CD4-positive, alpha-beta T cell treated with Interleukin-12 subunit alpha and Interleukin-12 subunit beta, for 1 hour (primary cell): ENCODE data around the gene LCN2.
"Not testable (repeated sequence)": the region's sequence is repeated elsewhere in the genome, so short reads cannot be mapped to it uniquely, and the experiment has no call there.

Source experiments
- DNase-seq: peaks from one replicate; pipeline ENCODE4 v3.0.0-alpha.2; 2020

Gene LCN2

DNA sequence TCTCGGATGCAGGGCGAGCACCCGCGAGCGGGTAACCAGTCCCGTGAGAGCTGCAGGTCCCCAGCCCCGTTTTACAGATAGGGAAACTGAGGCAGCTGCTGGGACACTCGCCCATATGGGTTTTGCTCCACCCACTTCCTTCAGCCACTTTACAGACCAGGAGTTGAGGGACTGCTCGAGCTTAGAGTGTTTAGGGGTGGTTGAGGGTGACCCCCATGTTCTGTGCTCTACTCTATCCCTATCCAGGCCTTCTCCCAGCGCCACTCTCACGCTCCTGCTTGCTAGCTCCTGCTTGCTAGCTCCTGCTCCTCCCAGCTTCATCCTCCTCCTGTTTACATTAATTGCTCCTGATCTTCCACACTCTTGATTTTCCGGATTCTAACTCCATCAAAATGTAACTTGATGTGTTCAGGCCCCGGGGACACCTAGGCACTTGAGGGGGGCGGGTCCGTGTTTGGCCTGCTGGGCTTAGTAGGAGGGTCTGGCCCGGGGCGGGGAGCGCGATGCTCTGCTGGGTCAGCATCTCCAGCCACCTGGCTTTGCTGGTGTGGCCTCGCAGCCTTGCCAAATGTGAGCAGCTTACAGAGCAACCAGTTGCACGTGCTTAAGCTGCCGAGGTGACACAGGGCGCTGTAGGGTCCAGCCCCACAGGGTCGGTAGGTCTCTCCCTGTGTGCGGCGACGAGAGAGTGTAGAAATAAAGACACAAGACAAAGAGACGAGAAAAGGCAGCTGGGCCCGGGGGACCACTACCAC is 20.2 kb upstream of the LCN2 start:
- DNase-seq = no peak

- DNase-seq = peak; percentile 65
Observed at GRCh38 chr9:128129976-128130590, 19.2 kb upstream of the LCN2 start.

DNA sequence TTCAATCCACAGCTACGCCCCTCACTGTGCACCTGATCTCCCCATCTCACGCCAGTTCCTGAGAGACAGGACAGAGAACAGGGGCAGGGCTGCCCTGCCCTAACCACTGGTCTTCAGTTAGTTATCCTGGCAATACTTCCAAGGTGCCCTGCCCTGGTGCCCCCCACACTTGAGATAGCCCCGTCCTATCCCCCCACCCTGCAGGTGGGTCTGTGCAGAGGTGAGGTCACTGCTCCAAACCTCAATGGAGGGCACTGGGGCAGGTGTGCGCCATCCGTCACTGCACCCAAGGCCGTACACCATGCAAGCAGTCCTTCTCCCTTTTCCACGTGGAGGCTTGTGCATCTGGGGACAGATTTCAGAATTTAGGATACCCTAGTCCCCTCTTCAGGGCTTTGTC is 18.6 kb upstream of the LCN2 start:
- not testable (repeated sequence) for DNase-seq

DNA sequence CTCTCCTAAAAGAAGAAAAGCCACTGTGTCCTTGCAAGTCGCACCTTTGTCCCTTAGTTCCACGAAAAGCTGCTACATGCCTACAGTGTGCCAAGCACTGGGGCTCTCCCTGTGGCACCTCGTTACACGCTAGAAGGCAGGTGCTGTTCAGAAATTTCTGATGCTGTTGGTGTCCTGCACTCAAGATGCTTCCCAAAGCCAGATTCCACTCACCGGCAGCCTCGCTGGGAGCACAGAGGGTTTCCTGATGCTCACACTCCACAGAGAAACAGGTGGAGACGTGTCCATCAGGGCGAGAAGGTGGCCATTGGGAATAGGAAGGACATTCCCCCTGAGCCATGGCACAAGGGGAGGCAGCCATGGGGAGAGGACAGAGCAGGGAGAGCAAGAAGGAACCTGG is 17.9 kb upstream of the LCN2 start:
- DNase-seq = not testable (repeated sequence)

GRCh38 chr9:128132139-128132538 is 17.1 kb upstream of the LCN2 start:
- DNase-seq = not testable (repeated sequence)

DNA sequence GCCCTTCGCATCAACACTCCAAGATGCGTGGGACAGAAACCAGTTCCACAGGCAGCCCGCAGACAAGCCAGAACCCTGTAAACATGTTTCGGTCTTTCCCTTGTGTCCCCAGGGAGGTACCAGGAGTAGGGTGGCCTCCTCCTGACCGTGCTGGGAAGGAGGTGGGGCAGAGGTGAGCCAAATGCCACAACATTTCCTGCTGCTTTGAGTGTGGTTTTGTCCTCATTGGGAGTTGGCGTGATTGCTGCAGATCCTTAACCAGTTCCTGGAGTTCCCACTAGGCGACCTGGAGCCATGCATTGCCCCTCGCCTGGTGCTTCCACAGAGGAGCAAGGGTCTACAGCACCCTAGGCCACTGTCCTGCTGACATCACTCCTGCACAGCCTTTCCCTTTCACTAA is 13.7 kb upstream of the LCN2 start:
- not testable (repeated sequence) for DNase-seq

- no peak for DNase-seq
Observed at GRCh38 chr9:128136816-128137793, 12.1 kb upstream of the LCN2 start.

- no peak for DNase-seq
Observed at GRCh38 chr9:128138001-128138400, 11.3 kb upstream of the LCN2 start.

GRCh38 chr9:128139621-128140020 is 9.6 kb upstream of the LCN2 start:
- DNase-seq = no peak

DNA sequence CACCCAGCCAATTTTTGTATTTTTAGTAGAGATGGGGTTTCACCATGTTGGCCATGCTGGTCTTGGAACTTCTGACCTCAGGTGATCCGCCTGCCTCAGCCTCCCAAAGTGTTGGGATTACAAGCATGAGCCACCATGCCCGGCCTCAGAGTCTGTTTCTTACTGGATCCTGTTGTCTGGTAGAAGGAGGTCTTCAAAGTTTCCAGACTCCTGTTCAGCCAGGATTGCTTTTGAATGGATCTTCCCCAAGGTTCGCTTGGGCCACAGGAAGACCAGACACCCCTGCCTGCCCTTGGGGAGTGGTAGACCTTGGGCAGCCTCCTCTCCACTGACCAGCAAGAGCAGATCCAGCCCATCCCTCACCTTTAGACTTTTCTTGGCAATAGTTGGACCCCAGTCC is 7.6 kb upstream of the LCN2 start:
- DNase-seq = no peak

DNA sequence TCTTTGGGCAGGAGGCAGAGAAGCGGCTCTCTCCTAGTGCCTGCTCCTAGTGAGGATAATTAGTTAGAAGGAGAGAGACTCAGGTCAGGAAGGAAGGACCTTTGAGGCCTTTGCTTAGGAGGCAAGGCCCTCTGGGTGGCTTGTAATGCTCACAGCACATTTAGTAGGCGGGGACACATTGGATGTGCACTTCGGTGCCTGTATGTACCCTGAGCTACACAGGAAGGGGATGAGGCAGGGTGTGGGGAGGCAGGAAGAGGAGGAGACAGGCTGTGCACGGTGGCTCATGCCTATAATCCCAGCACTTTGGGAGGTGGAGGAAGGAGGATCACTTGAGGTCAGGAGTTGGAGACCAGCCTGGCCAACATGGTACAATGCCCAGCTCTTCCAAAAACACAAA is 7.2 kb upstream of the LCN2 start:
- DNase-seq = no peak

DNA sequence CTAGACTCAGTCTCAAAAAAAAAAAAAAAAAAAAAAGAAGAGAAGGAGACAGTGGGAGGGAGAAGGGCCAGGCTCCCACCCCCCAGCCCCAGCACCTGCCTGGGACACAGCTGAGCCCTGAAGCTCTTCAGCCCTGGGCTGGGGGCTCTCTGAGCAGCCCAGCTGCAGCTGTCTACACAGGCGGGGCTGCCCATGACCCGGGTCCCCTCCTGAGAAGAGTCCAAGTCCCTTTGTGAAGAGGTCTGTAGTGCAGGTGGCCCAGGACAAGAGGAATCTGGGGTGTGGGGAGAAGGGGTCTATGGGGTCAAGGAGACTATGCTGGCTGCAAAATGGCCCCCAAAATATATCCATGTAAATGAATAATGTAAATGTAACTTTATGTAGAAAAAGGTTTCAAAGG is 6.7 kb upstream of the LCN2 start:
- no peak for DNase-seq

GRCh38 chr9:128143525-128144238 is 5.6 kb upstream of the LCN2 start:
- no peak for DNase-seq

DNA sequence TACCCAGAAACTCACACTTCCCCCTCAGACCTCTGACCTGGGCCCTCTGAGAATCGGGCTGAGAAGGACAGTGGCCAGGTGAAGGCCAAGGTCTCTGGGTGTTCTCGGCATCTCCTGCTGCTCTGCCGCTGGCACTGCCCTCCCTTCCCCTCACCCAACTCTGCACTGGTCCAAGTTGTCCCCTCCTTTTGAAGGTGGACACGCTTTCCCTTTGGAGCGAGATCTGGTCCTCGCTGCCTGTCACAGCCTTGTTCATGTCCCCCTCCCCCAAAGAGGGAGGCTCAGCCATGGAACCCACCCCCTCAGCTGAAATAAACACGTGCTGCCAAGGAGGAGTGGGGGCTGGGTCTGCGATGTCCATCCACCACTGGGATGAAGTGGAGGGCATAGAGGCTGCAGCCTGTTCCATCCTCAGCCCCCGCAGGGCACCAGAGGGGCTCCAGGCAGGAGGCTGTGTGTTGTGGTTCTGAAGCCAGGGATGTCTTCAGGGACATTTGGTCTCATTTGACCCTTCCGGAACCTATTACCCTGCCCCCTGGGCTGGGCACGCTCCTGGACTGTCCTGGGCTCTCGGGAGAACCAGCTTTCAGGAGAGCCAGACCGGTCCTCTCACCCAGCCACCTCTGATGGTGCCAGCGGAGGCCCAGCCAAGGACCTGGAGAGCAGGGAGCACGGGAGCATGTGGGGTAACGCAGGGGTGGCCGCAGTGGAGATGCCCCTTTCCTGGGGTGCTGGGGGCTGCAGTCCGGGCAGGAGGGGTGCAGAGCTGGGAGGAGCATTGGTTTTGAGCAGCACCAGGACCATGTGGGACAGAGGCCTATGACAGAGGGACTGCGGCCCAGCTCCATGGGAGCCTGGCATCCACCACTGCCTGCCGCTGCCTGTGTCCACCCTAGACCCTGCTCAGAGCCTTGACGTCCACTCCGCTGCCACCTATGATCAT is 4.7 kb upstream of the LCN2 start:
- DNase-seq = no peak

- no peak for DNase-seq
Observed at GRCh38 chr9:128145536-128145935, 3.7 kb upstream of the LCN2 start.

GRCh38 chr9:128145951-128146351 is 3.3 kb upstream of the LCN2 start:
- DNase-seq = no peak

DNA sequence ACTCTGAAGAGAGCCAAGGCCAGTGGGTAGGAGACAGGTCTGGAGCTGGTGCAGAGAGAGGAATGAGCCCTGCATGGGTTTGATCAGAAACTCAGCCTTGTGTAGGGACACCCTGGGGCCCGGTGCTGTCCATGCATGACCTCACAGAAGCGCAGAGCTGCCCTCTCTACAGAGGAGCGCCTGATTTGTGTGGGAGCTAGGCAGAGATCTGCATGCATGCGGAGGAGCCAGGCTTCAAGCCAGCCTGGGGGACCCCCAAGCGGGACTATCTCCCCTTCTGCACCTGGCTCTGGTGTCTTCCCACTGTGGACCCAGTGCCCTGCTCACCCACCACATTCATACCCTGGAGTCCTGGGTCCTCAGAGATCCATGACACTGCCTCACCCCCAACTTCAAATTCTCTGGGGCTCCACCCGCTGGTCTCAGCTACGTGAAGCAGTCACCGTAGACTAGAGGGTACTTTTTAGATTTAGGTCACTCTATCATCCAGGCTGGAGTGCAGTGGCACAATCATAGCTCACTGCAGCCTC is 2.6 kb upstream of the LCN2 start:
- no peak for DNase-seq

DNA sequence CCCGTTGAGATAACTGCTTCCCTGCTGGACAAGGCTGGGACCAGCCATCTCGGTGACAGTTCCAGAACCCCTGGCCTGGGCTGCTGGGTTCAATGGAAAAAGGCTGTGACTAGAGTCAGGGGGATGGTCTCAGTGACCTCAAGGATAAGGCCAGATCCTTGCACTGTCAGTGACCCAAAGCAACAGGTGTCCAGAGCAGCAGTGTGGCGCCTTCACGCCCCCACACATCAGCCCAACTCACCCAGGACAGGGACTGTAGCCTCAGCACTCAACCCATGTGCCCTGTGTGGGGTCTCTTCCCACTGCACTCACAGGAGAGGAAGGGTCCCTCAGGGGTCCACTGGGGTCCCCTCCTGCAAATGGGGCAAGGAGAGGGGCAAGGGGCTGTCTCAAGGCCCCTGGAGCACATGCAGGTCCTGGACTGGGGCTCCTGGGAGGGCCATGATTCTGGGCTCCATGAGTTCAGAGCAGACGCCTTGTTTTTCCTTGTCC is 698 bp upstream of the LCN2 start:
- no peak for DNase-seq

- DNase-seq = no peak
Observed at GRCh38 chr9:128149951-128150593, 819 bp downstream of the LCN2 start.

DNA sequence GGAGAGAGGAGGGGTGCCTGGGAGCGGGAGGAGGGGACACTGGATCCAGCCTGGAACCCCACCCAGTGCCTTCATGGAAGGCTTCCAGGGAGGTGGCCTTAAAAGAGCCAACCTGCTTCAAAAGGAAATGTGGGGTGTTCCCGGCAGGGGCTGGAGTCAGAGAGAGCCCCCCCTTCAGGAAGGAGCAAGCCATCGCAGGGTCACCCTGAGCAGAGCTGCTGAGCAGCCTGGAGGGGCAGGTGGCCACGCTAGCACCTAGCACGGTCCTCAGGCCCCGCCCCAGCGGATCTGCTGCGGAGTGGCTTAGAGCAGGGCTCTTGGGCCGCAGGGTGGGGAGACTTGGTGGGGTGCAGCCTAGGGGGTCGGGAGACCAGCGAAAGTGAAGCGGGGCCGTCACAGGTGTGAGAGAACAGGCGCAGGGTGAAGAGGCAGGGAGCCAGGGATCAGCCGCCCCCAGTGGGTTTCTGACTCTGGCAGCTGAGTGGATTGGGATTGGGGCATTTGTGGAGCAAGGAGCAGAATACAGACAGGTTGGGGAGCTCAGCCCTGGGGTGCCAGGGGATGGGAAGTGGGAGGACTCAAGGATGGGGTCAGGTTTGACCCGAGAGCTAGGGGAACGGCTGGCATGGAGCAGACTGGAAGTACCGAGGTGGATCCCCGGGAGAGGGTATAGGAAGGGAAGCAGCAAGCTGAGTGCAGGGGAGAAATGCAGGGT is 1.5 kb downstream of the LCN2 start:
- no peak for DNase-seq
